Activated naive CD4-positive, alpha-beta T cell treated with anti-CD3 and anti-CD28 coated beads for 36 hours (primary cell): ENCODE data around the gene KRTAP2-4. TPM values are rescaled to one million over a fixed set of nuclear protein-coding genes. Genes with fewer than 3 reads are reported as not detected.
"Not testable (repeated sequence)": the region's sequence is repeated elsewhere in the genome, so short reads cannot be mapped to it uniquely, and the experiment has no call there.

ENCODE experiments used
- CTCF ChIA-PET: fragments of 350-600 bp; sonication (Branson Sonifier 250); formaldehyde crosslinking; loops from one replicate; lab custom pipeline; 2021; ENCODE audit warnings: antibody characterized with exemption; lab: Charles Lee
- DNase-seq: peaks from one replicate; pipeline ENCODE4 v3.0.0-alpha.2; 2020
- H3K27ac Mint-ChIP-seq: one replicate; pipeline ENCODE4 v1.8.0; 2021; ENCODE audit warnings: mild to moderate bottlenecking, mixed read lengths
- H3K27me3 Mint-ChIP-seq: one replicate; pipeline ENCODE4 v1.8.0; 2021; ENCODE audit warnings: low read depth, mixed read lengths
- H3K36me3 Mint-ChIP-seq: one replicate; pipeline ENCODE4 v1.8.0; 2021; ENCODE audit warnings: low read depth, mixed read lengths
- H3K4me1 Mint-ChIP-seq: one replicate; pipeline ENCODE4 v1.8.0; 2021; ENCODE audit warnings: low read depth, mixed read lengths
- H3K4me3 Mint-ChIP-seq: one replicate; pipeline ENCODE4 v1.8.0; 2021; ENCODE audit warnings: mild to moderate bottlenecking, moderate library complexity, mixed read lengths
- H3K9me3 Mint-ChIP-seq: one replicate; pipeline ENCODE4 v1.8.0; 2021; ENCODE audit warnings: mixed read lengths
- intact Hi-C: fragments of 100-400 bp; cut with micrococcal nuclease; formaldehyde crosslinking; loops from one replicate; pipeline ENCODE4 v1.15.1; 2023
- total RNA-seq, 2 experiments: library from RNA; stranded (reverse); gene quantifications; one replicate each; pipeline ENCODE4 v1.2.3, GENCODE V29; 2021

KRTAP2-4 gene, protein sequence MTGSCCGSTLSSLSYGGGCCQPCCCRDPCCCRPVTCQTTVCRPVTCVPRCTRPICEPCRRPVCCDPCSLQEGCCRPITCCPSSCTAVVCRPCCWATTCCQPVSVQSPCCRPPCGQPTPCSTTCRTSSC
- total RNA-seq: not detected

DNA sequence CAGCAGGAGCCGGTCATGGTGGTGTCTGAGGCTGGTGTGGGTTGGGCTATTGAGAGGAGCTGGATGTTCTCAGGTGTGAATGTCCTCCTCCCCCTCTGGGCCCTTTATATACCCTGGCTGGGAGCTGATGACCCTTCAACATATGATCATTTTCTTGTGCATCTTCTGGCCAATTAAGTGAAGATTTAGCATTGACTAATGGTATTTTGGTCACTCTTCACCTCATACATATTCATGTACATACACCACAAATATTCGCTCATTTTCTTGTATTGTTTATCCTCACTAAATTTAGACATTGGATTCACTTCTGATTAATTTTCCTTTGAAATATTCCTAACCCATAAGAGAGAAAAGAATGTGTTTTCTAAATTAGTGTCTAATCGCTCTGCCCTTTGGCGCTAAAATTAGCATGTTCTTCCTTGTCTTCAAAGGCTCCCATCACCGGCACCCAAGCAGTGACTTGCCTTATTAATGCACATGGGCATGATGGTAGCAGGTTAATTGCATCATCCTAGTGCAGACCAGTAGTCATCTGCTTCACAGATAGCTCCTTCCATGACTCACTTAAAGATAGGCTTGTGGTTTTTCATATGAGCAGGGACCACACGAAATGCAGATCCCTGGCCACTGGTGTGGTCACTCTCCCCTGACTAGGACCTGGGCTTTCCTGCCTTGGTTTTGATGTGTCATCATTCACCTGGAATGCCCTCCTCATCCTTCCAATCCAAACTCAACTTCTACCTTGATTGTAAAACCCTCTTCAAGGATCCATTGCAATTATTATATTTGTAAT lies at the start of gene KRTAP2-4:
TSS of gene KRTAP2-4 (minus strand) at position 51 of the 796 bp plus-strand sequence. CDS start at position 17, 34 bp downstream.
- Mint-ChIP-seq H3K27ac (no peak within 1 kb of the TSS), H3K36me3 (no peaks in the 10 kb centered on the region), H3K4me3 (no peak within 1 kb of the TSS), H3K4me1 (no peaks in the 10 kb centered on the region), H3K9me3 (no peaks in the 10 kb centered on the region), H3K27me3 (peaks cover 5% of the 10 kb centered on the region)
- no peak for DNase-seq
- intact Hi-C loops: no loop called here
- CTCF ChIA-PET: no interaction called here

DNA sequence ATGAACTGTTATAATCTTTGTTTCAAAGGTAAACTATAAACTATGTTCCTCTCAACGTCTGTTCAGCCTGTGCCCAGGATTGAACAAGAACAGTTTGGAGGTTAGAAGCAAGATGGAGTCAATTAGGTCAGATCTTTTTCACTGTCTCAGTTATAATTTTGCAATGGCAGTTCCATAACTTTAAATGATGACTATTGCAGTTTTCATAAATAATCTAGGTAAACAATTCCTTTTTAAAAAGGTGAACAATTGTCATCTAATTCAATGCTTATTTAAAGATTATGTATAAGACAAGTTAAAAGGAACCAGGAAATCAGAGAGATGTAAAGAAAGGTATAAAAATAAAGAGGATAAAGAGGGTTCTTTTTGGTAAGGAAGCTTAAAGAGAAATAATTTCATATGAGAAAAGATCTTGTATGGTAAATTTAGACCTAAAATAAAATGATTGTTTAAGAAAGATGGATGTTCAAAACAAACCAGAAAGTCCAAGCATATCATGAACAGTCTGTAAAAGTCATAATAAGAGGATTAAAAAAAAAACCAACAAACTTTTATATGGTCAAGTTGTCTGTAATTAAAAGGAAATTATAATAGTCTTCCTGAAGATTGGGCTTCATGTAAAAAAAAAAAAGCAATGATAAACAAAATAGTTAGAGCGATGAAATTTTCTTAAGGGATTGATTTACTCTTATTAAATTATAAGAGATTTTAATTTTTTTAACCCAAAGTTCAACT lies 45.6 kb upstream of the KRTAP2-4 start:
- no peak overlapping the region for H3K4me3 Mint-ChIP-seq
- CTCF ChIA-PET: interaction anchor here (0.6 kb wide), 2 partner anchors 24 to 211 kb away, joined by 3 read pairs; no protein-coding TSS in a partner anchor
- H3K4me1 Mint-ChIP-seq: peaks cover 8% of the 10 kb centered on the region
- no peaks in the 10 kb centered on the region for H3K27me3 Mint-ChIP-seq
- peaks cover 3% of the 10 kb centered on the region for H3K9me3 Mint-ChIP-seq
- intact Hi-C loops: no loop called here
- H3K27ac Mint-ChIP-seq: no peak overlapping the region
- no peaks in the 10 kb centered on the region for H3K36me3 Mint-ChIP-seq
- DNase-seq: no peak

DNA sequence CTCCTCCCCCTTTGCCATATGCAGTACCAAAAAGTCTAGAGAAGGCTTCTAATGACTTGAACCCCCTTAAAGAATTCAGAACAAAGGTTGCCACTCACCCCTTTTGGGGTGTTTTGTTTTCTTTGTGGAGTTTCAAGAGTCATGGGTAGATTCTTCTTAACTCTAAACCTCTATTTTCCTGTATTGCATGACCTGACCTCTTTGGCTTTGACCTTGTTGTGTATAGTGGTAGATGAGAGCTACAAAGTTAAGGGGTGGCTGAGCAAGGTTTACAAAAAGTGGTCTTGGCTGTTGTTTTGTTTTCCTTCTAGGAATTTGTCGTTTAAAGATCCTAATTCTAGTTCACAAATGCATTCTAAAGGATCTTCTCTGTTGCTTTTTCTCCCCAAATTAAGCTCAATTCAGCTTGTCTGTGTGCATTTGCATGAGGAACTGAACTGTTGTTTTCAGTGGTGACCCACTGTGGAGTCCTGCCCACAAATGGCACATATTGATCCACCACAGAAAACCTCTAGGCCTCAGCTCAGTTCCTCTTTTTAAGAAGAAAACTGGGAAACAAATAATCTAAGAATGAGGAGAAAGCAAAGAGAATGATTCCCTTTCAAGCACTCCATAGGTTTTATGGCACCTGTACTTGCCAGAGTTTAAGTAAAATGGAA lies 43.2 kb upstream of the KRTAP2-4 start:
- H3K9me3 Mint-ChIP-seq, H3K4me3 Mint-ChIP-seq, CTCF ChIA-PET, intact Hi-C loops, DNase-seq, H3K27me3 Mint-ChIP-seq, H3K36me3 Mint-ChIP-seq, H3K27ac Mint-ChIP-seq, H3K4me1 Mint-ChIP-seq: not testable (repeated sequence)

DNA sequence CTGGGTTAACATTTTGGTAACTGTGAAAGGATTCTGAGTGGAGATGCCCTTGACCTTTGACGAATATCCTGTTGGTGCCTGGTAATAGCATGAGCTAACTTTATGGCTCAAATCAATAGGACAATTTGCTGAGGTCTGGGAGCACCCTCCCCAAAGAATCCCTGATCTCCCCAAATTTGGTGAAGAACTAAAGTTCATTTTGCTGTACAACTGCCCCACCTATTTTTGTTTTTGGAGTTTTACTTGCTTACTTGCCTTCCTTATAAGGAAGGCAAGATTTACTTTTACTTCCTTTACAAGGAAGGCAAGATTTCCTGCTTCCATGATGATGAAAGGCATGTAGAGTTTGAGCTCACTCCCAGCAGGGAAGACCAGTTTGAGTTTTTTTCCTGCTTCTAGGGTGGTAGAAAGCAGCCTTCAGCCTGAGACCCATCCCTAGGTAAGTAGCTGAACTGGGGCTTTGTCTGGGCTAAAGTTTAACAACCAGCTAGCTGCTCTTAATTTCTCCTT lies 42.3 kb upstream of the KRTAP2-4 start:
- Mint-ChIP-seq H3K4me3 (no peak overlapping the region), H3K4me1 (peaks cover 8% of the 10 kb centered on the region)
- CTCF ChIA-PET: no interaction called here

DNA sequence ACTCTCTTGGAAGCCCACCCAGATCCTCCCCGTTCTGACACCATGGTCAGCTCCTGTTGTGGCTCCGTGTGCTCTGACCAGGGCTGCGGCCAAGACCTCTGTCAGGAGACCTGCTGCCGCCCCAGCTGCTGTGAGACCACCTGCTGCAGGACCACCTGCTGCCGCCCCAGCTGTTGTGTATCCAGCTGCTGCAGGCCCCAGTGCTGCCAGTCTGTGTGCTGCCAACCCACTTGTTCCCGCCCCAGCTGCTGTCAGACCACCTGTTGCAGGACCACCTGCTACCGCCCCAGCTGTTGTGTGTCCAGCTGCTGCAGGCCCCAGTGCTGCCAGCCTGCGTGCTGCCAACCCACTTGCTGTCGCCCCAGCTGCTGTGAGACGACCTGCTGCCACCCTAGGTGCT lies 39.7 kb upstream of the KRTAP2-4 start, which contains the start of gene KRTAP4-9:
TSS of gene KRTAP4-9 (plus strand) at position 43 of the 400 bp plus-strand sequence. CDS start at position 43, 0 bp downstream.
- DNase-seq, H3K27ac Mint-ChIP-seq, H3K9me3 Mint-ChIP-seq, H3K4me3 Mint-ChIP-seq, intact Hi-C loops, H3K36me3 Mint-ChIP-seq, CTCF ChIA-PET, H3K27me3 Mint-ChIP-seq, H3K4me1 Mint-ChIP-seq: not testable (repeated sequence)

More for the DNA sequence above, 42.3 kb upstream of the KRTAP2-4 start:
- intact Hi-C loops: loop anchor here (2.0 kb wide), 1 partner anchor 21 kb away; no protein-coding TSS in a partner anchor
- no peak for DNase-seq
- Mint-ChIP-seq H3K27me3 (no peaks in the 10 kb centered on the region), H3K9me3 (peaks cover 3% of the 10 kb centered on the region), H3K36me3 (no peaks in the 10 kb centered on the region), H3K27ac (no peak overlapping the region)

DNA sequence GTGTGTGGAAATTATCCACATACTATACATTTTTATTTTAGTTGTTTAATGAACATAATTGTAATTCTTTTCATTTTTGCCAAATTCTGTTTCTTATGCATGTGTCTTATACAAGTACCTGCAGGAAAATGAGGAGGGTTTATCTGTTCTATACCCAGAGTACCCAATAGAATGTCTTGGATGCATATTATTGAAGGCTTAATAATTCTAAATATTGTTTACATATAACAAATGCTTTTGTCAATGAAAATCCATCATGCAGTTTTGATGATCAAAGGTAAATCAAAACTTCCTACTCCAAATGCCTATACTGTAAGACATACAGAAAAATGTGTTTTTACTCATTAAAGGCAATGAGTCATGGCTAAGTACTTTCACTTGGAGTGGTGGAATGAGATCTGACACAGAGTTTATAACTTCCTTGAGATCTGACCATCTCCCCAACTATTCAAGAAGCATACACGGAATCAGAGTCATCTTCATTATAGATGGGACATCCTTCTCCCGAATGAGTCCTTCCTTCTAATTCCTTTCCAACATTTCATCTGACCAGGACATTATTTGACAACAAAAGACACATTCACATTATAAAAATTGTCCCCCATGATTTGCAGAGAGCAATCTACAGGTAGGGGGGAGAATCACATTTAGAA lies 38.8 kb upstream of the KRTAP2-4 start:
- H3K4me3 Mint-ChIP-seq, H3K27ac Mint-ChIP-seq, H3K9me3 Mint-ChIP-seq, H3K27me3 Mint-ChIP-seq, H3K36me3 Mint-ChIP-seq, DNase-seq, intact Hi-C loops: not testable (repeated sequence)
- CTCF ChIA-PET: interaction anchor here (0.8 to 1.1 kb wide), 2 partner anchors 218 to 224 kb away, joined by 3 read pairs; no protein-coding TSS in a partner anchor
- peaks cover 16% of the 10 kb centered on the region for H3K4me1 Mint-ChIP-seq

DNA sequence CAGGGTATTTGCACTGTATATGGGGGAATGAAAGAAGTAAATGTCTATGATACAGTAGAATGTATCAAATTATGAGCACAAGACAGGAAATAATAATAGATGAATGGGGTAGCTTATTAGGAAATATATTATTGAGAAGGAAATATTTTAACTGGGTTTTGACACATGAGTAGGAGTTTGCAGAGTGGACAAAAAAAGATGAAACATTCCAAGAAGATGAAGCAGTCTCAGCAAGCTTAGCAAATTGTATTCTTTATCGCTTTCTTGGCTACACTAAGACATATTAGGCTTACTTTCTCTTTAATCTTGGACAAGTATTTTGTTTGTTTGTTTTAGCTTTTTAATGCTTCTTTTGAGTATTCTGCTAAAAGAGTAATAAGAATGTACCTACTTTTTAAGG lies 38.2 kb upstream of the KRTAP2-4 start:
- no peaks in the 10 kb centered on the region for H3K9me3 Mint-ChIP-seq
- no peaks in the 10 kb centered on the region for H3K36me3 Mint-ChIP-seq
- no peak for DNase-seq
- H3K27me3 Mint-ChIP-seq: no peaks in the 10 kb centered on the region
- intact Hi-C loops: no loop called here
- CTCF ChIA-PET: interaction anchor here (0.8 to 1.1 kb wide), 2 partner anchors 219 to 225 kb away, joined by 3 read pairs; no protein-coding TSS in a partner anchor
- peaks cover 16% of the 10 kb centered on the region for H3K4me1 Mint-ChIP-seq
- H3K27ac Mint-ChIP-seq: no peak overlapping the region
- no peak overlapping the region for H3K4me3 Mint-ChIP-seq

DNA sequence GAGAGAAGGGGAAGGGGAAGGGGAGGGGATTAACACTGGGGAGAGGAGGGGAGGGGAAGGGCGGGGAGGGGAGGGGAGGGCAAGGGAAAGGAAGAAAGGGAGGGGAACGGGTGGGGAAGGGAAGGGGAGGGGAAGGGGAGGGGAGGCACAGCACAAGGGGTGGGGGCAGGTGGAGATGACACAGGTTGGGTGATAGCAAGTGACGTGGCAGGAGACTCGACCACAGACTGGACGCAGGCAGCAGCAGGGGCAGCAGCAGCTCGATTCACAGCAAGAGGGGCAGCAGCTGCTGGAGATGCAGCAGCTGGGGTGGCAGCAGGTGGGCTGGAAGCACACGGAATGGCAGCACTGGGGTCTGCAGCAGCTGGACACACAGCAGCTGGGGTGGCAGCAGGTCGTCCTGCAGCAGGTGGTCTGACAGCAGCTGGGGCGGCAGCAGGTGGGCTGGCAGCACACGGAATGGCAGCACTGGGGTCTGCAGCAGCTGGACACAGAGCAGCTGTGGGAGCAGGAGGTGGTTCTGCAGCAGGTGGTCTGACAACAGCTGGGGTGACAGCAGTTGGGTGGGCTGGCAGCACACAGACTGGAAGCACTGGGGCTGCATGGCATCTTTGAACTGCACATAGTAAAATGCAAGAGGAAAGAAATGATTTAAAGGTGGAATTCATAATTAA lies 36.0 kb upstream of the KRTAP2-4 start, which contains the start of gene KRTAP4-16:
TSS of gene KRTAP4-16 (minus strand) at position 624 of the 674 bp plus-strand sequence. CDS start at position 624, 0 bp downstream.
- no peaks in the 10 kb centered on the region for H3K36me3 Mint-ChIP-seq
- no peak for DNase-seq
- H3K27me3 Mint-ChIP-seq: peaks cover 5% of the 10 kb centered on the region
- CTCF ChIA-PET: interaction anchor here (0.6 kb wide), 1 partner anchor 209 kb away, joined by 3 read pairs; no protein-coding TSS in a partner anchor
- no peak within 1 kb of the TSS for H3K27ac Mint-ChIP-seq
- H3K4me3 Mint-ChIP-seq: no peak within 1 kb of the TSS
- H3K4me1 Mint-ChIP-seq: peaks cover 8% of the 10 kb centered on the region
- intact Hi-C loops: no loop called here
- no peaks in the 10 kb centered on the region for H3K9me3 Mint-ChIP-seq

DNA sequence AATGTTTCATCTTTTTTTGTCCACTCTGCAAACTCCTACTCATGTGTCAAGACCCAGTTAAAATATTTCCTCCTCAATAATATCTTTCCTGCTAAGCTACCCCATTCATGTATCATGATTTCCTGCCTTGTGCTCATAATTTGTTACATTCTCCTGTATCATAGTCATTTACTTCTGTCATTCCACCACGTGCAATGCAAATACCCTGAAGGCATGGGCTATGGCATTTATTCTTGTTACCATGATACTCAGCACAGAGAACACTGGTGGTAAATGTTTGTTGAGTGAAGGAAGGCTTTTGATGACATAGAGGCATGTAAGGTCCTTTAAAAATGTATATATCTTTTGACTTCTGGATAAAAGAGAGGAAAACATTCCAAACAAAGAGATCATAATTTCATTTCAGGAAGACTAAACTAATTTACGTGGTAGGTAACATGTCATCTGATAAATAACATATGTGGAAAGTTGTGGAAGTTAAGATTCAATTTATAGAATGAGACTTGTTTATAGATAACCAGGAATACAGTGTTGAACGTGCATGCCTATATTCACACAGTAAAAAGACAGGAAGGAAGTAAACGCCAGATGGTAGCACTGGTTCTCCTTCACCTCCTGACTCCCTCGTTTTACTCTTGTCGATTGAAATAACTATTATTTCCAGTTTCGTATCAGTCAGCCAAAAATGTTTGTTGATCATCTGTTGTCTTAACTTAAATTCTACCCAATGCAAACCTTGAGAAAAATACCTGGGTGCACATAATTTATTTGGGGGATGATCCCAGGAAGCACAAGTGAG lies 34.2 kb upstream of the KRTAP2-4 start:
- H3K27ac Mint-ChIP-seq, H3K4me1 Mint-ChIP-seq, H3K9me3 Mint-ChIP-seq, CTCF ChIA-PET, DNase-seq, intact Hi-C loops, H3K36me3 Mint-ChIP-seq, H3K4me3 Mint-ChIP-seq, H3K27me3 Mint-ChIP-seq: not testable (repeated sequence)

DNA sequence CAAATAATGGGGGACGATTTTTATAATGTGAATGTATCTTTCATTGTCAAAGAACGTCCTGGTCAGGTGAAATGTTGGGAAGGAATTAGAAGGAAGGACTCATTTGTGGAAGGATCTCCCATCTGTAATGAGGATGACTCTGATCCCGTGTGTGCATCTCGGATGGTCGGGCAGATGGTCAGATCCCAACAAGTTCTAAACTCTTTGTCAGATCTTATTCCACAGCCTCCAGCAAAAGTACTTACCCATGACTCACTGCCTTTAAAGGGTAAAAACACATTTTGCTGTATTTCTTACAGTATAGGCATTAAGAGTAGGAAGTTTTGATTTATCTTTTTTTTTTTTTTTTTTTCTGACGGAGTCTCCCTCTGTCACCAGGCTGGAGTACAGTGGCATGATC lies 32.8 kb upstream of the KRTAP2-4 start:
- intact Hi-C loops: no loop called here
- H3K4me3 Mint-ChIP-seq: no peak overlapping the region
- peaks cover 8% of the 10 kb centered on the region for H3K4me1 Mint-ChIP-seq
- no peaks in the 10 kb centered on the region for H3K9me3 Mint-ChIP-seq
- DNase-seq: no peak
- CTCF ChIA-PET: no interaction called here
- no peak overlapping the region for H3K27ac Mint-ChIP-seq
- H3K36me3 Mint-ChIP-seq: no peaks in the 10 kb centered on the region
- peaks cover 5% of the 10 kb centered on the region for H3K27me3 Mint-ChIP-seq
